IPS-NIHi7 (cell line): ENCODE data around the gene ABCC8.

Source experiments
- DNase-seq: peaks from one replicate; pipeline ENCODE4 v3.0.0; 2012; ENCODE audit warnings: mixed read lengths; ENCODE audit errors: extremely low spot score

ABCC8 gene

GRCh38 chr11:17505146-17505545 lies 28.5 kb upstream of the ABCC8 start:
- DNase-seq: no peak

GRCh38 chr11:17504330-17505107 lies 27.9 kb upstream of the ABCC8 start:
- peak; percentile 86 for DNase-seq

GRCh38 chr11:17502630-17503029 lies 26.0 kb upstream of the ABCC8 start:
- DNase-seq: no peak

GRCh38 chr11:17500673-17501072 lies 24.0 kb upstream of the ABCC8 start:
- no peak for DNase-seq

GRCh38 chr11:17498475-17498874 lies 21.8 kb upstream of the ABCC8 start:
- DNase-seq: peak; percentile 56

- peak; percentile 31 for DNase-seq
Measured at GRCh38 chr11:17498058-17498457, 21.4 kb upstream of the ABCC8 start.

GRCh38 chr11:17496406-17496805 lies 19.8 kb upstream of the ABCC8 start:
- no peak for DNase-seq

- no peak for DNase-seq
Measured at GRCh38 chr11:17494019-17494418, 17.4 kb upstream of the ABCC8 start.

- no peak for DNase-seq
Measured at GRCh38 chr11:17490938-17491337, 14.3 kb upstream of the ABCC8 start.

GRCh38 chr11:17490232-17490631 lies 13.6 kb upstream of the ABCC8 start:
- no peak for DNase-seq

- no peak for DNase-seq
Measured at GRCh38 chr11:17489751-17490150, 13.1 kb upstream of the ABCC8 start.

- no peak for DNase-seq
Measured at GRCh38 chr11:17488563-17488962, 11.9 kb upstream of the ABCC8 start.

GRCh38 chr11:17486646-17487045 lies 10.0 kb upstream of the ABCC8 start:
- no peak for DNase-seq

- DNase-seq: no peak
Measured at GRCh38 chr11:17483505-17483904, 6.9 kb upstream of the ABCC8 start.

GRCh38 chr11:17481905-17482304 lies 5.3 kb upstream of the ABCC8 start:
- DNase-seq: no peak

- peak; percentile 85 for DNase-seq
Measured at GRCh38 chr11:17479284-17480214, 2.9 kb upstream of the ABCC8 start.

- no peak for DNase-seq
Measured at GRCh38 chr11:17478070-17478469, 1.4 kb upstream of the ABCC8 start.

GRCh38 chr11:17477361-17477760 lies 716 bp upstream of the ABCC8 start:
- no peak for DNase-seq

- DNase-seq: no peak
Measured at GRCh38 chr11:17477084-17477333, 364 bp upstream of the ABCC8 start.

- DNase-seq: no peak
Measured at GRCh38 chr11:17475666-17476316, 854 bp downstream of the ABCC8 start.

GRCh38 chr11:17473071-17473744 lies 3.4 kb downstream of the ABCC8 start:
- DNase-seq: peak; percentile 91

- no peak for DNase-seq
Measured at GRCh38 chr11:17472467-17472866, 4.2 kb downstream of the ABCC8 start.
